DMS114 treated with DMSO at 0.1 percent for 48 hours (cell line): ENCODE measurements around the gene LLGL2.
A peak's percentile ranks its signal among the peaks of the same experiment; 100 is the strongest.
"Not testable (repeated sequence)": the region's sequence is repeated elsewhere in the genome, so short reads cannot be mapped to it uniquely, and the experiment has no call there.

Source experiments
- DNase-seq: peaks from one replicate; lab custom pipeline; 2025; ENCODE audit not compliant: unreplicated experiment; lab: John Stamatoyannopoulos, UW

Gene LLGL2

GRCh38 chr17:75589012-75589918 lies 63.8 kb downstream of the LLGL2 start:
- peak; percentile 78 for DNase-seq

- no peak for DNase-seq
These were observed 64.4 kb downstream of the LLGL2 start for GRCh38 chr17:75589919-75590303.

- no peak for DNase-seq
These were observed 64.8 kb downstream of the LLGL2 start for GRCh38 chr17:75590314-75590761.

GRCh38 chr17:75590849-75591721 lies 65.6 kb downstream of the LLGL2 start:
- DNase-seq: no peak

- no peak for DNase-seq
These were observed 66.3 kb downstream of the LLGL2 start for GRCh38 chr17:75591722-75592302.

GRCh38 chr17:75592348-75593020 lies 67.0 kb downstream of the LLGL2 start:
- DNase-seq: no peak

- DNase-seq: not testable (repeated sequence)
These were observed 67.9 kb downstream of the LLGL2 start for GRCh38 chr17:75593430-75593829.

GRCh38 chr17:75594499-75595283 lies 69.2 kb downstream of the LLGL2 start:
- DNase-seq: no peak

- DNase-seq: no peak
These were observed 69.9 kb downstream of the LLGL2 start for GRCh38 chr17:75595284-75595919.

GRCh38 chr17:75595920-75596313 lies 70.4 kb downstream of the LLGL2 start:
- no peak for DNase-seq

GRCh38 chr17:75596320-75597087 lies 71.0 kb downstream of the LLGL2 start:
- no peak for DNase-seq

GRCh38 chr17:75601057-75601987 lies 75.8 kb downstream of the LLGL2 start:
- no peak for DNase-seq

- DNase-seq: no peak
These were observed 77.1 kb downstream of the LLGL2 start for GRCh38 chr17:75602644-75603043.

- no peak for DNase-seq
These were observed 77.6 kb downstream of the LLGL2 start for GRCh38 chr17:75603123-75603522.

- no peak for DNase-seq
These were observed 78.7 kb downstream of the LLGL2 start for GRCh38 chr17:75604034-75604695.

- no peak for DNase-seq
These were observed 80.3 kb downstream of the LLGL2 start for GRCh38 chr17:75605790-75606189.

- DNase-seq: no peak
These were observed 81.6 kb downstream of the LLGL2 start for GRCh38 chr17:75607086-75607485.
